ENCODE measurements around the gene CETN1.

DNA sequence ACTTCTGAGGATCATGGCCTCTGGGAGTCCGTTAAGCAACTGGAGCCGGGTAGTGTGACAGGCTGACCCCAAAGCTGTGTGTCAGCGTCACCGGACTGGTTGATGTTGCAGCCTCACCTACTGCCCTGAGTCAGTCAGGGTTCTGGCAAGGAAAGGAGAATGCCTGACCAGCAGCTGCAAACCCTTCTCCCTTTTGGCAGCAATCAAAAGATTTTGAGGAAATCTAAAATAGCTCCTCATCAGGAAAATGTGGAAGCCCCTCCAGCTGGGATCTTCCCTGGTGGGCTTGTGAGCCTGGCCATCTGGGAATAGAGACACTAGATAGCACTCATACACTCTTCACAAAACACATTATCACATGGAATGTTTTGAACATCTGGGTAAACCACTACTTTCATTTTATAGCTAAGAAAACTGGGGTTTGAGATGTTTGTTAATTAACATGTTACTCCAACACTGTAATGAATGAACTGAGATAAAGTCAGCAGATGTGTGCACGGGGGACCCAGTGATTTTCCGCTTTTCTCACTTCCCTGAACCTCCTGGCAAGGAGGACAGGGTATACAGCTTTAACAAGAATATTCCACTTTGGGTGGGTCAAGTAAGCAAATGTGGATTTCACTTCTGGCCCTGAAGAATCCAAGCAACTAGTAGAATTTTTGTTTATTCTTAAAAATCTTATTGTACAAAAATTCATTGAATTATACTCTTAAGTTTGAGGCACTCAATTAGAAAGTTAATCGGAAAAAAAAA lies 41.3 kb downstream of the CETN1 start:
- TF ChIP-seq CTCF (IDR thresholded peaks at IDR 0.05) = no peak
- no peak for TF ChIP-seq POLR2AphosphoS5 (IDR thresholded peaks at IDR 0.05)
